Measurements from ENCODE around the gene SUPT3H. TPM values are rescaled to one million over a fixed set of nuclear protein-coding genes. Genes with fewer than 3 reads are reported as not detected.
A peak's percentile ranks its signal among the peaks of the same experiment; 100 is the strongest.

Gene SUPT3H
- total and polyA plus RNA-seq, 2 experiments from 2014 or later = 12.4 to 19.4 TPM

DNA sequence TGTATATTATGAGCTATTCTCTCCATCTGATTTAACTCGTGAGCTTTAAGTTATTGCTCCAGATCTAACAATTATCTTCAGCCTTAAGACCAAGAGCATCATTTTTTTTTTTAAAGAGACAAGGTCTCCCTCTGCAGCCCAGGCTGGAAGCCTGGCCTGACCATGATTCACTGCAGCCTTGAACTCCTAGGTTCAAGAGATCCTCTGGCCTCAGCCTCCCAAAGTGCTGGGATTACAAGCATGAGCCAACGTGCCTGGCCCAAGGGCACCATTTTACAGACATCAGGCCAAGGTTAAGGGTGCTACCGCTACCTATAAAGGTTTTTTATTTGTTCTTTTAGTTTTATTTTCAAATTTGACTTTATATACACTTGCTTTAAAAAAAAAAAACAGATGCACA, 2.3 kb downstream of the SUPT3H start:
- DNase-seq (ENCODE audit: low read depth in 1 of 2, low spot score in 1 of 2) = no peak
- no peaks in the 10 kb centered on the region for H3K27me3 ChIP-seq
- H3K36me3 ChIP-seq = no peaks in the 10 kb centered on the region
- H3K27ac ChIP-seq = no peak overlapping the region
- H3K9me3 ChIP-seq (ENCODE audit: low read depth) = no peaks in the 10 kb centered on the region
- TF ChIP-seq CTCF (IDR thresholded peaks at IDR 0.05; ENCODE audit: low read depth, low read length) = no peak
- peaks cover 4% of the 10 kb centered on the region for H3K4me1 ChIP-seq (ENCODE audit: low read depth)
- H3K4me3 ChIP-seq = no peak overlapping the region

DNA sequence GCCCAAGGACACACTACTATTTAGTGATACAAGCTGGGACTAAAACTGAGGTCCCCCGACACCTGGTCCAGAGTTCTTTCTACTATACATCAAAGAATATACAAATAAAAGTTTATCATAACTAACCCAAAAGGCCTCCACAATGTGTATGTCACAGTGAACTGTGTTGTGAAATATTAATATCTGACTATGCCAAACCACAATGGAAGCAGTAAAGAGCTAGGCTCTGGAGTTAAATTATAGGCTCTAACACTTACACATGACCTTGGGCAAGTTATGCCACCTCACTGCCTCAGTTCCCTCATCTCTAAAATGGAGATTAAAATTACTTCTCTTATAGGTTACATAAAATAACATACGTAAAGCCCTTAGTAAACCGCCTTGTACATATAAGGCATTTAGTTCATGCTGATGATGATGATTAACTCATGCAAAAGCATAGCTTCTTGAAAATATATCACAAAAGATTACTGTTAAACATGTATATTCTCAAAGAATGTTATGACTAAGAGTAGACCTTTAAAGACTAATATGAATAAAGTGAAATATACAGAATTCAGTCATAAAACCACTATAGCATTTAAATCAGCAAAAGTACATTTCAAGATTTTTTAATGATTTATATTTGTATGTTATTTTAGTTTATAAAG, 5.7 kb downstream of the SUPT3H start:
- Histone ChIP-seq H3K36me3 (no peaks in the 10 kb centered on the region), H3K4me1 (ENCODE audit: low read depth) (peaks cover 4% of the 10 kb centered on the region), H3K27ac (no peak overlapping the region), H3K9me3 (ENCODE audit: low read depth) (no peaks in the 10 kb centered on the region), H3K4me3 (no peak overlapping the region), H3K27me3 (no peaks in the 10 kb centered on the region)
- TF ChIP-seq CTCF (IDR thresholded peaks at IDR 0.05; ENCODE audit: low read depth, low read length) = no peak
- DNase-seq (ENCODE audit: low read depth in 1 of 2, low spot score in 1 of 2) = peak in 1 of 2 donors; percentile 51

DNA sequence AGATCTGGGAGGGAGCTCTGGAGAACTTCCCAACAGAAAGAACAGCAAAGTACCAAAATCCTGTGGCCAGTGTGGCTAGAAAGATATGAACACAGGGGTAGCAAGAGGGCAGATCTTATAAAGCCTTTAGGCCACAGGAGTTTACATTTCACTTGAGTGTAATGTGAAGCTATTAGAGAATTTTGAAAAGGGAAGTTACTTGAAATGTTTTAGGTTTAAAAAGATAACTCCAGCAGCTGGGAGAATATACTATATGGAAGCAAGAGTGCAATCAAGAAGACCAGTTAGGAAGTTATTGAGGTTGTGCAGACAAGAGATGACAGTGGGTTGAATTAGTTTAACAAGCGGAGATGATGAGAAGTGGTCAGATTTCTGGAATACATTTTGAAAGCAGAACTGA, 7.9 kb downstream of the SUPT3H start:
- Histone ChIP-seq H3K36me3 (no peaks in the 10 kb centered on the region), H3K4me1 (ENCODE audit: low read depth) (no peaks in the 10 kb centered on the region), H3K9me3 (ENCODE audit: low read depth) (no peaks in the 10 kb centered on the region), H3K27ac (no peak overlapping the region), H3K4me3 (no peak overlapping the region), H3K27me3 (no peaks in the 10 kb centered on the region)
- no peak for TF ChIP-seq CTCF (IDR thresholded peaks at IDR 0.05; ENCODE audit: low read depth, low read length)
- no peak for DNase-seq (ENCODE audit: low read depth in 1 of 2, low spot score in 1 of 2)

GRCh38 chr6:45367999-45368398, 9.7 kb downstream of the SUPT3H start:
- H3K9me3 ChIP-seq (ENCODE audit: low read depth) = no peaks in the 10 kb centered on the region
- no peak for TF ChIP-seq CTCF (IDR thresholded peaks at IDR 0.05; ENCODE audit: low read depth, low read length)
- no peak for DNase-seq (ENCODE audit: low read depth in 1 of 2, low spot score in 1 of 2)
- H3K4me1 ChIP-seq (ENCODE audit: low read depth) = no peaks in the 10 kb centered on the region
- H3K36me3 ChIP-seq = no peaks in the 10 kb centered on the region
- H3K4me3 ChIP-seq = no peak overlapping the region
- H3K27me3 ChIP-seq = no peaks in the 10 kb centered on the region
- no peak overlapping the region for H3K27ac ChIP-seq

DNA sequence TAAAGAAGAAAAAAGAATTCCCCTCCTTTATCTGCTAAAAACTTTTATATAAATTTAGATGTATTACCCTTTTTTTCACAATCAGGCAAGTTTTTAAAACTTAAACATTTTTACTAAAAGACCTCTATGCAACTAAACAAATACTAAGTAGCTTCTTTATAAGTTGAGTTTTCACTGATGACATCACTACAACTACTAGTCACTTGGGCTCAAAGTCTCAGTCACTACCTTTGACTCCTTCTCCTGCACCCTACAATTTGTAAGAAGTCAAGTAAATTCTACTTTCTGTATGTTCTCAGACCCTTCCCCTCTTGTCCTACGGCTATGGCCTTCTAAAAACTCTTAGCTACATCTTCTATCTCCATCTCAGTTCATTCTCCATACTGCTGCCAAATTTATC, 11.2 kb downstream of the SUPT3H start:
- H3K36me3 ChIP-seq = no peaks in the 10 kb centered on the region
- no peaks in the 10 kb centered on the region for H3K27me3 ChIP-seq
- H3K4me3 ChIP-seq = no peak overlapping the region
- no peaks in the 10 kb centered on the region for H3K9me3 ChIP-seq (ENCODE audit: low read depth)
- DNase-seq (ENCODE audit: low read depth in 1 of 2, low spot score in 1 of 2) = no peak
- no peaks in the 10 kb centered on the region for H3K4me1 ChIP-seq (ENCODE audit: low read depth)
- TF ChIP-seq CTCF (IDR thresholded peaks at IDR 0.05; ENCODE audit: low read depth, low read length) = no peak
- no peak overlapping the region for H3K27ac ChIP-seq
